GM18511 (cell line): Measurements from ENCODE around the gene GJA4.

Experiments used
- ATAC-seq: cut with Tn5 transposase; IDR thresholded peaks from one replicate; pipeline ENCODE4 v1.9.1; 2021; ENCODE audit warnings: mild to moderate bottlenecking, moderate library complexity; ENCODE audit not compliant: unreplicated experiment

GJA4 gene

GRCh38 chr1:34792868-34793727 is at the start of gene GJA4:
GJA4 (plus strand) TSS chr1:34792999; CDS start chr1:34794214, 1,215 bp downstream.
- ATAC-seq = no peak

- no peak for ATAC-seq
Measured at GRCh38 chr1:34743775-34744174, 49.0 kb upstream of the GJA4 start.

GRCh38 chr1:34744851-34745250 is 47.9 kb upstream of the GJA4 start:
- no peak for ATAC-seq

- ATAC-seq = no peak
Measured at GRCh38 chr1:34745666-34746065, 47.1 kb upstream of the GJA4 start.

GRCh38 chr1:34746101-34746500 is 46.7 kb upstream of the GJA4 start:
- ATAC-seq = no peak

GRCh38 chr1:34746785-34747637 is 45.8 kb upstream of the GJA4 start:
- no peak for ATAC-seq

- no peak for ATAC-seq
Measured at GRCh38 chr1:34747638-34747941, 45.2 kb upstream of the GJA4 start.

GRCh38 chr1:34749992-34750391 is 42.8 kb upstream of the GJA4 start:
- no peak for ATAC-seq

GRCh38 chr1:34750610-34751009 is 42.2 kb upstream of the GJA4 start:
- no peak for ATAC-seq

- ATAC-seq = no peak
Measured at GRCh38 chr1:34753163-34753562, 39.6 kb upstream of the GJA4 start.

- ATAC-seq = no peak
Measured at GRCh38 chr1:34754964-34755637, 37.7 kb upstream of the GJA4 start, which contains the start of gene GJB5. GJB5 (plus strand) TSS chr1:34755047; CDS start chr1:34757331, 2,284 bp downstream.

- ATAC-seq = no peak
Measured at GRCh38 chr1:34755961-34756360, 36.8 kb upstream of the GJA4 start.

- no peak for ATAC-seq
Measured at GRCh38 chr1:34757386-34757785, 35.4 kb upstream of the GJA4 start.

- no peak for ATAC-seq
Measured at GRCh38 chr1:34758751-34759150, 34.0 kb upstream of the GJA4 start.

- ATAC-seq = no peak
Measured at GRCh38 chr1:34759503-34760357, 33.1 kb upstream of the GJA4 start, which contains the start of gene GJB4. GJB4 (plus strand) TSS chr1:34759740; CDS start chr1:34761255, 1,515 bp downstream.

- no peak for ATAC-seq
Measured at GRCh38 chr1:34761176-34761761, 31.5 kb upstream of the GJA4 start.

GRCh38 chr1:34761776-34762307 is 31.0 kb upstream of the GJA4 start:
- ATAC-seq = no peak

GRCh38 chr1:34762474-34763141 is 30.2 kb upstream of the GJA4 start:
- ATAC-seq = no peak

- no peak for ATAC-seq
Measured at GRCh38 chr1:34763142-34763781, 29.5 kb upstream of the GJA4 start.
